SK-N-MC (cell line): ENCODE results near the gene PLN.

Experiments
- DNase-seq: peaks from one replicate; pipeline ENCODE4 v3.0.0-alpha.2; 2011; ENCODE audit warnings: low read depth, low spot score
- H3K27ac ChIP-seq: fragments of 200-600 bp; sonication (generic); 2 replicates; pipeline ENCODE4 v1.5.1; 2016; ENCODE audit warnings: mixed run types
- H3K36me3 ChIP-seq: fragments of 200-600 bp; sonication (generic); 2 replicates; pipeline ENCODE4 v1.6.1; 2017; ENCODE audit warnings: antibody characterized with exemption, low read length, mixed read lengths; ENCODE audit not compliant: insufficient read depth
- H3K4me3 ChIP-seq: fragments of 200-600 bp; sonication (generic); 2 replicates; pipeline ENCODE4 v1.5.1; 2016
- H3K9ac ChIP-seq: fragments of 200-600 bp; sonication (generic); 2 replicates; pipeline ENCODE4 v1.8.0; 2017; ENCODE audit warnings: mixed run types, mixed read lengths; ENCODE audit not compliant: insufficient read length
- H3K9me3 ChIP-seq: fragments of 200-600 bp; sonication (generic); 2 replicates; pipeline ENCODE4 v1.6.1; 2017; ENCODE audit warnings: low read depth, mild to moderate bottlenecking, antibody characterized with exemption, low read length, moderate library complexity, mixed read lengths
- EZH2 ChIP-seq: fragments of 200-600 bp; sonication (generic); IDR thresholded peaks from one replicate; pipeline ENCODE4 v1.6.1; 2017; ENCODE audit warnings: antibody characterized with exemption
- FOXP2 ChIP-seq: optimal IDR thresholded peaks from 2 replicates; pipeline ENCODE3; 2011; ENCODE audit warnings: mild to moderate bottlenecking, moderate library complexity; ENCODE audit not compliant: insufficient read depth; ENCODE audit errors: extremely low read length, control extremely low read depth
- POLR2AphosphoS5 ChIP-seq: IDR thresholded peaks from 2 replicates; pipeline ENCODE4 v1.6.1; 2012; ENCODE audit warnings: mild to moderate bottlenecking, low read depth, low read length, borderline replicate concordance

PLN gene

GRCh38 chr6:118509009-118509617, 39.0 kb upstream of the PLN start:
- Histone ChIP-seq H3K36me3 (no peaks in the 10 kb centered on the region), H3K9ac (no peak overlapping the region), H3K9me3 (no peaks in the 10 kb centered on the region), H3K4me3 (no peak overlapping the region), H3K27ac (no peak overlapping the region)
- TF ChIP-seq FOXP2: no peak
- no peak for TF ChIP-seq POLR2AphosphoS5
- no peak for TF ChIP-seq EZH2
- peak; percentile 12 for DNase-seq

DNA sequence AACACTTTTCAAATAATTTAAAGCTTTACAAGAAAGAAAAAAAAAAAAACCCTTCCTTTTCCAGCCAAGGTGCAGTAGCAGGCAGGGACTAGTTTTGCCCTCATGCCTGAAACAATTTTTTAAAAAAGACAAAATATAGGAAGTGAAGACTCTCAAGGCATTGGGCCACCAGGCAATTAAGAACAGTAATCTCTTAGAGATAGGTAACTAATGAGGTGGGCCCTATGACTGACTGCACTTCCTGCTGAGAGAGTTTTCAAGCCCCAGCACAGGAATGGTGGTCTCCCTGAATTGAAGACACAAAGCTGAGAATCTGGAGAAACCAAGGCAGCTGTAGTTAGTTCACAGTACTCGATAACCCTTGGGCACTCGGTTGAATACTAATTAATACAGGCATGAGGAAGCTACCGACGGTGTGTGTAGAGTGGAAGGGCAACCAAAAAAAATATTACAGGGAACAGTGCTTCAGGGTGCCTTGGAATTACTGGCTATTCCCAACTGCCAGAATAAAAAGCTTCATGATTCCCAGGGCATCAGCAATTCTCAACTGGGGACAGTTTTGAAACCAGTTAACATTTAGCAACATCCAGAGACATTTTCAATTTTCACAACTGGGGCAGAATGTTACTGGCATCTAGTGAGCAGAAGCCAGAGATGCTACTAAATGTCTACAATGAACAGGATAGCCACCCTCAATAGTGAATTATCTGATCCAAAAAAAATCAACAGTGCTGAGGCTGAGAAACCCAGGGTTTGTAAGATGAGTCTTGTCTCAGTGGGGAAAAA, 36.0 kb upstream of the PLN start:
- no peak for DNase-seq
- Histone ChIP-seq H3K9me3 (no peaks in the 10 kb centered on the region), H3K27ac (no peak overlapping the region), H3K36me3 (no peaks in the 10 kb centered on the region), H3K9ac (no peak overlapping the region), H3K4me3 (no peak overlapping the region)
- TF ChIP-seq EZH2 (no peak), POLR2AphosphoS5 (no peak), FOXP2 (no peak)

DNA sequence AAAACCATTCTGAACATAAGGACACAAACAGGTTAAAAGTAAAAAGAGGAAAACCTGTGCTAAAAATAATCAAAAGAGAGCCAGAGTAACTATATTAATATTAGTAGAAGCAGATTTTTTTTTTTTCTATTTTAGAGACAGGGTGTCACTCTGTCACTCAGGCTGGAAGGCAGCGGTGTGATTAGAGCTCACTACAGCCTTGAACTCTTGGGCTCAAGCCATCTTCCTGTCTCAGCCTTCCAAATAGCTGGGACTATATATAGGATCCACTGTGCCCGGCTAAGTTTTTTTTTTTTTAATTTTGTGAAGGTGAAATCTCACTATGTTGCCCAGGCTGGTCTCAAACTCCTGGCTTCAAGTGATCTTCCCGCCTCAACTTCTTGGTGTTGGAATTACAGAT, 33.4 kb upstream of the PLN start:
- H3K4me3 ChIP-seq: no peak overlapping the region
- H3K9ac ChIP-seq: no peak overlapping the region
- DNase-seq: no peak
- H3K27ac ChIP-seq: no peak overlapping the region
- TF ChIP-seq POLR2AphosphoS5: no peak
- TF ChIP-seq EZH2: no peak
- no peak for TF ChIP-seq FOXP2
- no peaks in the 10 kb centered on the region for H3K9me3 ChIP-seq
- no peaks in the 10 kb centered on the region for H3K36me3 ChIP-seq

- H3K36me3 ChIP-seq: no peaks in the 10 kb centered on the region
- H3K9me3 ChIP-seq: no peaks in the 10 kb centered on the region
- no peak overlapping the region for H3K27ac ChIP-seq
- no peak overlapping the region for H3K4me3 ChIP-seq
- TF ChIP-seq FOXP2 (no peak), POLR2AphosphoS5 (no peak), EZH2 (no peak)
- DNase-seq: no peak
- no peak overlapping the region for H3K9ac ChIP-seq
Observed at GRCh38 chr6:118522422-118522821, 25.7 kb upstream of the PLN start.

GRCh38 chr6:118523216-118523615, 24.9 kb upstream of the PLN start:
- H3K36me3 ChIP-seq: no peaks in the 10 kb centered on the region

DNA sequence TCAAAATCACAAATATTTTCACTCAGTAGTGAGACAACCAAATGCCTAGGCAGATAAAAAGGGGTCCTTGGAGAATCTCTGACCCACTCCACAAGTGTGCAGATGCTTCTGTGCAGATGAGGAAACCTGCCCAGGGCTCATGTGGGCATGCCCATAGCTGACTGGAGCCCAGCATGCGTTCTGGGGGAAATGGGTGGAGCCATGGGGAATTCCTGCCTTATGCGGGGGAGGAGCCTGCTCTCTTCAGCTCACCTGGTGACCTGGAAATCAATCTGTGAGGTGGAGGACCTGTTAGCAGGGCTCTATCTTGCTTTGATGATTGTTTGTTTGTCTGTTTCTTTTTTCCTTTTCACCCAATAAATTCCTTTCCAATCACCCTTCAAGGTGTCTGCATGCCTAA, 23.4 kb upstream of the PLN start:
- Histone ChIP-seq H3K4me3 (no peak overlapping the region), H3K36me3 (no peaks in the 10 kb centered on the region), H3K27ac (no peak overlapping the region), H3K9ac (no peak overlapping the region), H3K9me3 (no peaks in the 10 kb centered on the region)
- DNase-seq: no peak
- TF ChIP-seq EZH2 (no peak), FOXP2 (no peak), POLR2AphosphoS5 (no peak)

More at GRCh38 chr6:118523216-118523615, 24.9 kb upstream of the PLN start:
- no peak for DNase-seq
- Histone ChIP-seq H3K27ac (no peak overlapping the region), H3K9me3 (no peaks in the 10 kb centered on the region), H3K9ac (no peak overlapping the region), H3K4me3 (no peak overlapping the region)
- TF ChIP-seq FOXP2: no peak
- no peak for TF ChIP-seq POLR2AphosphoS5
- no peak for TF ChIP-seq EZH2

DNA sequence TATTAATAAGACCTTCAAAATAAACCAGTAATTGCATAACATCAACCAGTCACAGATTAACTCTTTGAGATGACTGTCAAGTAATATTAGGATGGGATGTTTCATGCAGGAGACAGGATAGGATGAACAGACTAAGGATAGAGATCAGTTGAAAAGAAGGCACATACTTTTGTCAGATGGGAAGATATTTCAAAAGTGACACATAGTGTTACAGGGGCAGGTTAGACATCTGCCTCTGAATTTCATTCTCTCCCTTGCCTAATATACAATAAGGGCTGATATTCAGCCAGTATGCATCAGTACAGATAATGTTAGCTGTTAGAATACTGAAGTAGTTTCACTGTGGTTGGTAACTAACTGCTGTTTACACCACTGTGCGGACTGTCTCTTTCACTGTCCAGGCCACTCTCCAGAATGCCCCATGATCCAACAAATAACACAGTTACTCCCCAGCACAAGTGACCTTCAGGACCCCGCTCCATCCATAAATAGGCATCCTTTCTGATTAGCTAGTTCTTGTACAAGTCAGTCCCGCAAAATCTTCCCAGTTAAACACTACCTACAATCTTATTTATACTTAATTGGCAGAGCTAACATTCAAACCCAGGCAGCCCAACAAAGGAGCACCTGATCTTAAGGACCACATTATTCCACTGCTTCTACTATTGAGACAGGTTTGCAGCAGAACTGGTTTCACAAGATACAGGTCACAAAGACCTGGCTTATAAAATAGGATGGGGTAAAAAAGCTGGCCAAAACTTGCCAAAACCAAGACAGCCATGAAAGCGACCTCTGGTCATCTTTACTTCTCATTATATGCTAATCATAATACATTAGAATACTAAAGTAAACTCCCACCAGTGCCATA, 21.9 kb upstream of the PLN start:
- no peak overlapping the region for H3K4me3 ChIP-seq
- TF ChIP-seq EZH2: no peak
- TF ChIP-seq FOXP2: no peak
- TF ChIP-seq POLR2AphosphoS5: no peak
- no peak overlapping the region for H3K9ac ChIP-seq
- no peak overlapping the region for H3K27ac ChIP-seq
- no peaks in the 10 kb centered on the region for H3K36me3 ChIP-seq
- DNase-seq: no peak
- H3K9me3 ChIP-seq: peaks cover 4% of the 10 kb centered on the region; the same call in 1 of the 2 replicates

- DNase-seq: no peak
- Histone ChIP-seq H3K9ac (no peak overlapping the region), H3K4me3 (no peak overlapping the region), H3K27ac (no peak overlapping the region), H3K36me3 (no peaks in the 10 kb centered on the region), H3K9me3 (peaks cover 5% of the 10 kb centered on the region; the same call in 1 of the 2 replicates)
- TF ChIP-seq FOXP2 (no peak), EZH2 (no peak), POLR2AphosphoS5 (no peak)
Observed at GRCh38 chr6:118528129-118528528, 20.0 kb upstream of the PLN start.
